Adrenal gland (tissue), 12 donors: ENCODE results near the gene NKX2-2. TPM values are rescaled to one million over a fixed set of nuclear protein-coding genes. Genes with fewer than 3 reads are reported as not detected.
A peak's percentile ranks its signal among the peaks of the same experiment; 100 is the strongest.

ENCODE experiments used
- DNase-seq, 7 donors: peaks; one replicate each; pipeline ENCODE4 v3.0.0-alpha.2; 2019 to 2020
- H3K27ac ChIP-seq, 5 donors: fragments of 200-600 bp; sonication (generic) in 4 of 5; 1 replicate in 3 of 5; 2 replicates in 2 of 5; pipeline versions ENCODE4 v1.5.1 to v1.8.0; 2016 to 2020; ENCODE audit warnings: mild to moderate bottlenecking in 1 of 5
- H3K27me3 ChIP-seq: fragments of 200-600 bp; 2 replicates; pipeline ENCODE4 v1.8.0; 2021
- H3K36me3 ChIP-seq, 2 donors: fragments of 200-600 bp; replicated peaks in 1 of 2; 1 replicate in 1 of 2; 2 replicates in 1 of 2; pipeline versions ENCODE4 v1.5.1 to v1.8.0; 2018 to 2022
- H3K4me1 ChIP-seq, 2 donors: fragments of 200-600 bp; replicated peaks in 1 of 2; 1 replicate in 1 of 2; 2 replicates in 1 of 2; pipeline versions ENCODE4 v1.5.1 to v1.8.0; 2018 to 2021
- H3K4me3 ChIP-seq, 4 donors: fragments of 200-600 bp; sonication (generic) in 3 of 4; one replicate each; pipeline ENCODE4 v1.5.1; 2016 to 2018
- H3K9me3 ChIP-seq, 3 donors: fragments of 200-600 bp; sonication (generic) in 1 of 3; replicated peaks in 1 of 3; 1 replicate in 2 of 3; 2 replicates in 1 of 3; pipeline versions ENCODE4 v1.5.1 to v1.8.0; 2016 to 2021
- POLR2A ChIP-seq, 2 donors: fragments of 450-650 bp; IDR thresholded peaks; one replicate each; pipeline ENCODE4 v1.6.1; 2017; ENCODE audit warnings: antibody characterized with exemption in 2 of 2, mild to moderate bottlenecking in 2 of 2, moderate library complexity in 1 of 2
- WGBS, 4 donors: extraction: QIAGEN DNeasy Blood & Tissue Kit in 2 of 4; methylation state at CpG; one replicate each; pipeline versions ENCODE4 v1.1.5 to v1.1.7; 2013 to 2017; 5-methylcytosine and 5-hydroxymethylcytosine counted together
- intact Hi-C, 2 donors: fragments of 100-400 bp; cut with DNase I; formaldehyde crosslinking; loops; one replicate each; pipeline versions ENCODE4 v1.14.1 to v1.15.0; 2022 to 2023
- polyA plus RNA-seq, 3 donors: library from polyadenylated mRNA; stranded (reverse); fragments of 200-250 nt in 2 of 3; fragments of 350-450 nt in 1 of 3; fragmentation: Illumina TruSeq in 1 of 3; extraction: RNeasy Lipid Tissue Mini Kit (QIAGEN cat#74804) in 1 of 3; gene quantifications; one replicate each; pipeline ENCODE4 v1.2.3, GENCODE V29; 2013 to 2014
- total RNA-seq, 9 donors: library from RNA; depleted of rRNA in 4 of 9; stranded (reverse); fragments of >200 nt in 4 of 9; fragments of 120-200 nt in 1 of 9; fragmentation: NEBNext Ultra II Directional in 1 of 9; extraction: Animal tissue kit (Norgen Biotek cat#: 25700) in 1 of 9; gene quantifications; one replicate each; pipeline versions ENCODE4 v1.1.0 to v1.2.4, GENCODE V29; 2013 to 2023
- TF ChIP-seq, protein P1 (sequence below), 6 experiments: fragments of 450-650 bp in 4 of 6; fragments of 200-600 bp in 2 of 6; sonication (generic) in 1 of 6; IDR thresholded peaks; 1 replicate in 5 of 6; 2 replicates in 1 of 6; pipeline versions ENCODE4 v1.5.1 to v1.8.0; 2016 to 2021; ENCODE audit warnings: antibody characterized with exemption in 6 of 6, mild to moderate bottlenecking in 2 of 6, moderate library complexity in 1 of 6
- donor health status: healthy with polysubstance abuse.
- donor health status: Bipolar disorder and iron deficiency.
- donor health status: DM: yes; HTN: yes; CAD: no.
- donor health status: DM: no; HTN: no; CAD: no.
- donor health status: DM: no; HTN: no; CAD: no.
- donor health status: DM: yes; HTN: yes; CAD: no.

Gene NKX2-2
- total and polyA plus RNA-seq, 12 donors: not detected

- peaks cover 9 to 11% of the 10 kb centered on the region in 2 donors for H3K4me1 ChIP-seq
- DNase-seq: peak in 1 of 7 donors; percentile 2
- TF ChIP-seq POLR2A (IDR thresholded peaks at IDR 0.05): no peak
- TF ChIP-seq, protein P1, sequence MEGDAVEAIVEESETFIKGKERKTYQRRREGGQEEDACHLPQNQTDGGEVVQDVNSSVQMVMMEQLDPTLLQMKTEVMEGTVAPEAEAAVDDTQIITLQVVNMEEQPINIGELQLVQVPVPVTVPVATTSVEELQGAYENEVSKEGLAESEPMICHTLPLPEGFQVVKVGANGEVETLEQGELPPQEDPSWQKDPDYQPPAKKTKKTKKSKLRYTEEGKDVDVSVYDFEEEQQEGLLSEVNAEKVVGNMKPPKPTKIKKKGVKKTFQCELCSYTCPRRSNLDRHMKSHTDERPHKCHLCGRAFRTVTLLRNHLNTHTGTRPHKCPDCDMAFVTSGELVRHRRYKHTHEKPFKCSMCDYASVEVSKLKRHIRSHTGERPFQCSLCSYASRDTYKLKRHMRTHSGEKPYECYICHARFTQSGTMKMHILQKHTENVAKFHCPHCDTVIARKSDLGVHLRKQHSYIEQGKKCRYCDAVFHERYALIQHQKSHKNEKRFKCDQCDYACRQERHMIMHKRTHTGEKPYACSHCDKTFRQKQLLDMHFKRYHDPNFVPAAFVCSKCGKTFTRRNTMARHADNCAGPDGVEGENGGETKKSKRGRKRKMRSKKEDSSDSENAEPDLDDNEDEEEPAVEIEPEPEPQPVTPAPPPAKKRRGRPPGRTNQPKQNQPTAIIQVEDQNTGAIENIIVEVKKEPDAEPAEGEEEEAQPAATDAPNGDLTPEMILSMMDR (IDR thresholded peaks at IDR 0.05): no peak
- H3K27ac ChIP-seq: no peak overlapping the region
- H3K36me3 ChIP-seq: no peaks in the 10 kb centered on the region
- H3K27me3 ChIP-seq: peaks cover 89% of the 10 kb centered on the region
- no peak overlapping the region for H3K4me3 ChIP-seq
- intact Hi-C loops: no loop called here
- no peaks in the 10 kb centered on the region for H3K9me3 ChIP-seq
- 1 to 3% (median 2%) methylated on average over 25 to 37 of the region's 37 CpGs for WGBS, 4 donors
Measured at GRCh38 chr20:21518292-21518991, 4.6 kb upstream of the NKX2-2 start.

DNA sequence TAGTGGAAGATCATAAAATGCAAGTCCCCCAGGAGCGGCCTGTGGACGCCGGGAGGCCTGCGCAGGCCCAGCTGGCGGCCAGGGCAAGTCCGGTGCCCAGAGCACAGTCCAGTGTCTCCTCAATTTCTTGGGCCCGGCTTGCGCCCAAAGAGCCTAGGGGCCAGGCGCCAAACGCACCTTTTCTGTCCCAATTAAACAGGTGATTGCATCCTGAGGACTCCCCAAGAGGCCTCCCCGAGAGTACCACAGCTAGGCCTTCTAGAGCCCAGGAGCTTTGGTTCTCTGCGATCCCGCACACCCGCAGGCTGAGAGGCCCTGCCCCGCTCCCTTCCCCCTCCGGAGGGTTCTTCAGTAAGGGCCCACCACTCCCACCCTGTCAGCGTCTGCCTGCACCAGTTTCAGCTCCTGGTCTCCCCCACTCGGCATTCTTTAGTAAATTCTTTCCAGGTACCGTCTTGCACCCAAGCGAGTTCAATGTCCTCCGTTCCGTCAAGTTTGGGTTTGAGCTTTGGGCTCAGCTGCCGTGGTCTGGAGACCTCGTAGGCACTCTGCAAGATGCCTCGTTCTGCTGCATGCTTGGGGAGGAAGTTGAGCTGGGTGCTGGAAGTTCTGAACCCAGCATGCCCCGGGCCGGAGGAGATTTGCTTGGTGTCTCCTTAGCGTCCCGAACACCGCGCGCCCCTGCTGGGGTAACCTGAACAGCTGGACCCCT lies 3.9 kb upstream of the NKX2-2 start:
- H3K27me3 ChIP-seq: peaks cover 89% of the 10 kb centered on the region
- peak in 1 of 7 donors; percentile 9 for DNase-seq
- H3K4me1 ChIP-seq: peaks cover 13 to 18% of the 10 kb centered on the region in 2 donors
- H3K36me3 ChIP-seq: no peaks in the 10 kb centered on the region
- no peak overlapping the region for H3K27ac ChIP-seq
- H3K9me3 ChIP-seq: no peaks in the 10 kb centered on the region
- 2 to 7% (median 6%) methylated on average over 14 to 31 of the region's 32 CpGs for WGBS, 4 donors
- TF ChIP-seq POLR2A (IDR thresholded peaks at IDR 0.05): no peak
- TF ChIP-seq, protein P1 (IDR thresholded peaks at IDR 0.05): no peak
- no peak overlapping the region for H3K4me3 ChIP-seq
- intact Hi-C loops: no loop called here

DNA sequence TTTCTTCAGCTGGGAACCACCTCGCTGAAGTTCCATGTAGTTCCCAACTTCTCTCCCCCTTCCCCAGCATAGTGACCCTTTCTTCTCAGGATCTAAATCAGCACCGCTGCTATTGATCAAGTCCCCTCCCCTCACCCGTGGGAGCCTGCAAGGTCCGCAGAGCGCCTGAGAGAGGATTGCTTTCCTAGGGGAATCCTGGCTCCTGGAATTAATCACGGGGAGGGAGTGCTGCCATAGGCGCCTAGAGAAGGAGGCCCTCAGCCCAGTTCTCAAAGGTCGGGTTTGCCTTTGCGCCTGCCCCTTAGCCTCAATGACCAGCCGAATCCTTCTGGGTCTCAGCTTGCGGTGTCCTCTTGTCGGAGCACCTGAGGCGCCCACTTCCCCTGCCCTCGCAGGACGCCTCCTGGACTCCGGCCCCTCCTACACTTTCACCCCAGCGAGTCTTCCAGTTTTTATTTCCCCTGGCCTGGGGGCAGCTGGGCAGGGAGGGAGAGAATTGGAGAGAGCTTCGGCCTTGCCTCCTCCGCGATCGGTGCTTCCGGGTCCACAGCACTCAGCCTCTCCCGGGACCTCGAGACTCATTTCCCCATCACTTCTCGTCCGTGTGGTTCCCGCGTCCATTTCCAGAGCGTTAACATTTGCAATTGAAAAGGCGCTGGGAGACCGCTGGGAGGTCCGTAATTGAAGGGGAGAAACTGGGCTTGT lies 3.1 kb upstream of the NKX2-2 start:
- H3K27me3 ChIP-seq: peaks cover 89% of the 10 kb centered on the region
- WGBS, 4 donors: 6 to 8% (median 7%) methylated on average over 15 to 32 of the region's 32 CpGs
- no peaks in the 10 kb centered on the region for H3K36me3 ChIP-seq

More for the DNA sequence above, 3.1 kb upstream of the NKX2-2 start:
- intact Hi-C loops: no loop called here
- TF ChIP-seq, protein P1 (IDR thresholded peaks at IDR 0.05): no peak
- no peak for TF ChIP-seq POLR2A (IDR thresholded peaks at IDR 0.05)
- no peaks in the 10 kb centered on the region for H3K9me3 ChIP-seq
- H3K4me1 ChIP-seq: peaks cover 20 to 25% of the 10 kb centered on the region in 2 donors
- no peak overlapping the region for H3K27ac ChIP-seq
- H3K4me3 ChIP-seq: no peak overlapping the region
- DNase-seq: peak in 1 of 7 donors; percentile 17
